ENCODE measurements around the gene SLC6A18.

- TF ChIP-seq CTCF (IDR thresholded peaks at IDR 0.05) (no peak), POLR2AphosphoS5 (IDR thresholded peaks at IDR 0.05; ENCODE audit: insufficient read depth in 1 of 2, low read depth in 1 of 2) (no peak)
Measured at GRCh38 chr5:1261643-1262042, 36.5 kb downstream of the SLC6A18 start.

Measured in vagina (tissue), 2 donors.